Measurements from ENCODE around the gene THSD4.

THSD4 gene

DNA sequence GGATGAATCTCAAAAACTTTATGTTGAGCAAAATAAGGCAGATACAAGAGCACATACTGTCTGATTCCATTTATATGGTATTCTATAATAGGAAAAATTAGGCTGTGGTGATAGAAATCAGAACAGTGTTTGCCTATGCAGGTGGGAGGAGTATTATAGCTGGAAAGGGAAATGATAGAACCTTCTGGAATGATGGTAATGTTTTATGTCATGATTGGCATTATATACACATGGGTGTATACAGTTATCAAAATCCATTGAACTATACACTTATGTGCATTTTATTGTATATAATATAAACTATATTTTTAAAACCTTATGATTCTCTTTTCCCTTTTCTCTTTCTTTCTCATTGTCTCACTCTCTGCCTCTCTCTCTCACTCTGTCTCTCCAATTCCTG is 156.1 kb downstream of the THSD4 start:
- DNase-seq = no peak

DNA sequence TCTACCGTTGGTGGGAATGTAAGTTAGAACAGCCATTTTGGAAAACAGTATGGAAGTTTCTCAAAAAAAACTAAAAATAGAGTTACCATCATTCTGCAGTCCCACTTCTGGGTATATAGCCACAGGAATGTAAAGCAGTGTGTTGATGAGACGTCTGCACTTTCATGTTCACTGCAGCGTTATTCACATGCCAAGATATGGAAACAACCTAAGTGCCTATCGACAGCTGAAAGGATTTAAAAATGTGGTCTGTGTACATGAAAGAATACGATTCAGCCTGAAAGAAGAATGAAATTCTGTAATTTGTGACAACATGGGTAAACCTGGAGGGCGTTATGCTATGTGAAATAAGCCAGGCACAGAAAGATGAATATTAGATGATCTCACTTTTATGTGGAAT is 157.7 kb downstream of the THSD4 start:
- no peak for DNase-seq

- DNase-seq = no peak
These were observed 158.6 kb downstream of the THSD4 start for GRCh38 chr15:71273731-71274447.

DNA sequence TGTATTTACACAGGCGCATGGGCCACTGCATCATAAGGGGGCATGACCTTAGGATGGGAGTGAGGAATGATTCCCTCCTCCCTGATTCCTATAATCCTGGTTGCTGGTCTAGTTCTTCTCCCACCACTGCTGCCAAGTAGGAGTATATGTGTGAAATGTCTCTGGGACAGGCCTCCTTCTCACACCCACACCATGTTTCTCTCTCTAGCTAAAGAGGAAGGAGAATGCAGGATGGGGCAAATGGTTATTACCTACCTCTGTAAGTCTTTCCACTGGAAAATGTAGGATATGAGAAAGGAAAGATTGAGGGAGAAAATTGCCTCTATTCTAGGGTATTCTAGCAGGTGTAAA is 159.2 kb downstream of the THSD4 start:
- no peak for DNase-seq

DNA sequence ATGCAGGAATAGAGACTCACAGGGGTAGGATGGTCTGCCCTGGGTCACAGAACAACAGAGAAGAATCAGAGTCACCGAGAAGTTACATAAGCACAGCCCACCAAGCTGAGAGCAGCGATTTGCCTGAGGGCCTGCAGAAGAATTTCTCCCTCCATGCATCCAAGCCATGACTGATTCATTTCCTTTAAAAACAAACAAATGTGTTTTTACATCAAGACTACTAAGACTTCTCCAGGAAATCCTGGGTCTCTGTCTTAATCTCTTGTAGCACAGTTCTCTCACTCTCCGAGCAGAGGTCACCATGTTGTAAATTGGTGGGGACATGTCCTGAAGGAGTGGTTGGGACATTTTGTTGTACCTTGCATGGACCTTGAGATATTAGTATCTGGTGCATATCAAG is 159.8 kb downstream of the THSD4 start:
- DNase-seq = no peak

DNA sequence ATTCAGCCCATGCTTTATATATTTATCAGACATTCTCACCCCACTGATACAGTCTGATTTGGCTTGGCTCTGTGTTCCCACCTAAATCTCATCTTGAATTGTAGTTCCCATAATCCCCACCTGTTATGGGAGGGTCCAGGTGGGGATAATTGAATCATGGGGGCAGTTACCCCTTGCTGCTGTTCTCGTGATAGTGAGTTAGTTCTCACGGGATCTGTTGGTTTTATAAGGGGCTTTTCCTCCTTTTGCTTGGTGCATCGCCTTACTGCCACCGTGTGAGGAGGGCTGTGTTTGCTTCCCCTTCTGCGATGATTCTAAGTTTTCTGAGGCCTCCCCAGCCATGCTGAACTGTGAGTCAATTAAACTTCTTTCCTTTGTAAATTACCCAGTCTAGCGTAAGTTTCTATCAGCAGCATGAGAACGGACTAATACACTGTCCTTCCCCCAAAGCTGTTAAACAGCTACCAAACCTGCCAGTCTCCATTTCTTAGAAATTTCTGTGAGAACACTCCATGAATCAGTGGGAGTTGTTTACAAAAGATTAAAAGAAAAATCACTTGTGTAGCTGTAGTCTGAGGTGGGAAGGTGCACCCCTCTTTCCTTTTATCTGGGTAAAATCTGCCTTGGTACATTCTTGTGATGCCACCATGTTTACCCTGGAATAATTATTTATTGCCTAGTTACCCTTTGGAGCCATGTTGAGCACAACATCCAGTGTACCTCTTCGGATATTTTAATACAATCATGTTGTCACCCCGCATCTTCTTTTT is 160.5 kb downstream of the THSD4 start:
- DNase-seq = no peak

DNA sequence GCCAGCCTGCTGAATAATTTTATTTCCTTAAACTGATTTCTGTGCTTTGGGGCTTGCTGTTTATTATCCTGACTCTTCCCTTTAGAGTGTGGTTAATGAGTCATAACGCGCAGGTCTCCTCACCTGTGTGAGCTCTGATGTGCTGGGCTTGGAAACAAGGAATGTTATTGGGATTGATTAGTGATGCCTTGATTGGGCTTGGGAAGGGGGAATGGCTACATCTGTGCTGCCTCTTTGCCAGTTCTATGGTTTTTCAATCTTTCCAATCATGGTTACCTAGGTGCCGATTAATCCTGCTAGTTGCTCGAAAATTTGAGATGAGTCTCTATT is 161.0 kb downstream of the THSD4 start:
- DNase-seq = no peak

DNA sequence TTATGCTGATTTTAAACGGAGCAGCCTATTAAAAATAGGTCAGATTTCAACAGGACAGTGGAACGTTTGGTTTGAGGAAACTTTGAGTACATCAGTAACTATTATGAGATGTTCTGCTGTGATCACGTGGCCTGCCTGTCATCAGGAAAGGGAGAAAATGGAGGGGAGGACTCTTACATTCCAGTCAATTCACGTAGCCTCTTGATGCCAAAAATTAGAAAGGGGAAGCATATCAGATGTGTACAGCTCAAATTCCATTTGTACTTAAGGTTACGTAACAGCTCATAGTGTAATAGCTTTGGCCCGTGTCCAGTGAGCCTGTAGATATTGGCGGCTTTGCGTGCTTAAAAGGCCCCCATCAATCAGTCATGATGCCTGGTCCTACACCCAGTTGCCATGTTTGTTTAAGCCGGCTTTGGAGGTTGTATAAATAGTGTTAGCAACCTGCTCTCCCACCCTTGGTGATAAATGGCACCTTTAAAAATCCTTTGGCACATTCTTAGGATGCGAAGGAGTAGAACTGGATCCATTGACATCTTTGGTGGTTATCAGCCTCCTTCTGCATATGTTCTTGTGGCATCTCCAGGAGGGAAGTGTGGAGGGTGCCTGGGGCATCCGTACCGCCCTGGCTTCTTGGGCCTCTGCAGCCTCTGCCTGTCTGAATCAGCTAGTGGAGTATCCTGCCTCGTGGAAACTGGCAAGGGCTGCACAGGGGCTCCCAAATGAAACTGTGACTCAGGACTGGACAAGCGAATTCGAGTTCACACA is 163.9 kb downstream of the THSD4 start:
- no peak for DNase-seq

- no peak for DNase-seq
These were observed 164.5 kb downstream of the THSD4 start for GRCh38 chr15:71279757-71280141.

DNA sequence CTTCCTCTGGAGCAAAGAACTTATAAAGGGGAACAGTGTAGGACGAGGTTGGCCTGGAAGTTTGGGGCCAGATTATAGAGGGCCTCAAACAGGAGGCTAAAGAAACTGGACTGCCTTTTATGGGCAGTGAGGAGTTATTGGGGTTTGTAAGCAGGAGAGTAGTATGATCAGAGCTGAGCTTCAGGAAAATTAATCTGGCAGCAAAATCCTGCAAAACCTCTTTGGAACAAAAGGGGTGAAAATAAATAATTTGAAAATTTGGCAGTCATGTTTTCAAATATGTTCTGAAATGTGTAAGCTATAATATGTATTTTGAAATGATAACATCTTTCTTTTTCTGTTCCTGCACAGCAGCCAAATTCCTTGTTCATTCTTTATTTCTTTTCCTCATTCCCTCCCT is 164.9 kb downstream of the THSD4 start:
- DNase-seq = no peak

DNA sequence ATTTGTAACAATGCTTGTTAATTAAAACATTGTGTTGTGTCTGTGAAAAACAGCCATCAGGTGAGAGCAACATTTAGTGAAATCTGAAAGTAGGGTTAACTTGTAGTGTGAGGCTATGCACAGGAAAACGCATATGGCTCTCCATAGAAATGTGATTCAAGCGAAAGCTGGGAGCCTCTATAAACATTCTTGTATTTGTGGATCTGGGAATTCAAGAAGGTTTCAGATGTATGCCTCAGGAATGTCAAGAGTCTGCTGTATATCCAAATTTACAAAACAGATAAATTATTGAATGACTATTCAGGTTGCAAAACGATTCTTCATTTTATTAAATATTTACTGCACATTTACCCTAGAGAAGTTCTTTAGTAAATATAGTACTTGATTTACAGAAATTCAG is 166.0 kb downstream of the THSD4 start:
- DNase-seq = no peak

- DNase-seq = no peak
These were observed 166.8 kb downstream of the THSD4 start for GRCh38 chr15:71282076-71282475.

GRCh38 chr15:71288348-71288955 is 173.2 kb downstream of the THSD4 start:
- DNase-seq = no peak

DNA sequence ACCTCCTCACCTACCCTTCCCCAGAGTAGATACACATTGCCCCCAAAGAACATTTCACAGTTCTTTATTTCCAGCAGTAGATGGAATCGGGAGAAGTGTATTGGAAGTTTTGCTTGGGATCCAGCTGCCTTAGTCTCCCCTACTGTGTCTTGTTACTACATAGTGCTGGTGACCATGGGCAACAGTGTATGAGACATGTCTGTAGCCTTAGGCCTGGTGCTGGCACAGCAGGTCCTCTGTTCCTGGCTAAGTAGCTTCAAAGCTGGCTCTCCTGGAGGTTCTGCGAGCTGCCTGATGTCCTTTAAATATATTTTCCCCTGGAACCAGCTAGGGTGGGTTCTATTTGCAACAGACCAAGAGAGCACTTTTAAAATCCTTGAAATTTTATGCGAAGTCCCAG is 174.7 kb downstream of the THSD4 start:
- DNase-seq = no peak

DNA sequence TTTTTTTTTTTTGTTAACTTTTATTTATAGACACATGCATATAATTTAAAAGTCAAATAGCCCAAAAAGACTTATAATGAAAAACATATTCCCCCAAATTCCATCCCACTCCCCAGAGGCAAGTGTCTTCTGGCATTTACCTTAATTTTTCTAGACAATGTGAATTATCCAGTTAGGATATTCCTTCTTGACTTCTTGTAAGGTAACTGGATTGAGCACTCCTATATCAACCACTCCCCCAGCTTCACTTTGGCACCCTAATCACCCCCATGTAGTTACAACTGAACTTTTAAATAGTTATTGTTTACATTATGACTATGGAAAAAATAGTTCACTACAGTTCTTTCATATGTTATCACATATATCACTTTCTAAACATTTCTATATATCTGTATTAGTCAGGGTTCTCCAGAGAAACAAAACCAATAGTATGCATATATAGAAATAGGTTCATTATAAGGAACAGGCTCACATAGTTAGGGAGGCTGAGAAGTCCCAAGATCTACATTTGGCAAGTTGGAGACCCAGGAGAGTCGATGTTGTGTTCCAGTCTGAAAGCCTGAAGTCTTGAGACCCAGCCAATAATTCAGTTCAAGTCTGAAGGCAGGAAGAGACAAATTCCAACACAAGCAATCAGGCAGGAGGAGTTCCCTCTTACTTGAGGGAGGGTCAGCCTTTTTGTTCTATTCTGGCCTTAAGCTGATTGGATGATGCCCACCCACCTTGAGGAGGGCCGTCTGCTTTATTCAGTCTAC is 175.8 kb downstream of the THSD4 start:
- DNase-seq = no peak

DNA sequence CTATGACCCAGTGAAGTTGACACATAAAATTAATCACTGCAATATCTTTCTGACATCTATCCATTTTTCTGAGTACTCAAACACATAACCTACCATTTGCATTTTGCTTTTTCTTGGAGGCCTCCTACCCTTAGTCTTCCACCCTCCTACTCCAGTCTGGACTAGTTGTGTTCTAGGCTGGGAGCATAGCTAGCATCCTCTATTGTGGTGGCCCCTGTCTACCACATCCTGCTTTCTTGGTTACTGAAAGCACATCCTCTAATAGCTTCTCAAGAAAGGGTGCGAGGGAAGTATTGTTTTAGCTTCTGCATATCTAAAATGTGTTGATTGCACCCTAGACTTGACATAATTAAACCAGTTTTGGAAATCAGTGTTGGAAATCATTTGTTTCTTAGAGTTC is 176.5 kb downstream of the THSD4 start:
- DNase-seq = no peak

DNA sequence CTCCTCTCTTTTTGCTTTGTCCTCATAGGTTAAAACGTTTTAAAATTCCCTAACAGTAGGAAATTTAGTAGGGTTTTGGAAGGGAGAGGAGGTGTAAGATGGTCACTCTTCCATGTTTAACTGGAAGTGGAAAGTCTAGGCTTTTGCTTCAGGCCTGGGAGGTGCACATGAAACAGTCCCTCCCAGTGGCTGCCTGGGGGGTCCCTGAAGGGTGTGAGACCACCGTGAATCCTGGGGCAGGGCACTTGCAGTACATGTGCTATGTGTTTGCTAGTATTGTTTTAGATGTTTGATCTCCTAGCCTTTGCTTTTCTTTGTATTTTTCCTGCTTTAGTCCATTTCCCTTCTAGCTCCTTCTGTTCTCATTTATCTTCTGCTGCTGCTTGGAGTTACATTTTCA is 178.5 kb downstream of the THSD4 start:
- no peak for DNase-seq

GRCh38 chr15:71294251-71294910 is 179.1 kb downstream of the THSD4 start:
- no peak for DNase-seq

GRCh38 chr15:71294911-71295602 is 179.8 kb downstream of the THSD4 start:
- no peak for DNase-seq

DNA sequence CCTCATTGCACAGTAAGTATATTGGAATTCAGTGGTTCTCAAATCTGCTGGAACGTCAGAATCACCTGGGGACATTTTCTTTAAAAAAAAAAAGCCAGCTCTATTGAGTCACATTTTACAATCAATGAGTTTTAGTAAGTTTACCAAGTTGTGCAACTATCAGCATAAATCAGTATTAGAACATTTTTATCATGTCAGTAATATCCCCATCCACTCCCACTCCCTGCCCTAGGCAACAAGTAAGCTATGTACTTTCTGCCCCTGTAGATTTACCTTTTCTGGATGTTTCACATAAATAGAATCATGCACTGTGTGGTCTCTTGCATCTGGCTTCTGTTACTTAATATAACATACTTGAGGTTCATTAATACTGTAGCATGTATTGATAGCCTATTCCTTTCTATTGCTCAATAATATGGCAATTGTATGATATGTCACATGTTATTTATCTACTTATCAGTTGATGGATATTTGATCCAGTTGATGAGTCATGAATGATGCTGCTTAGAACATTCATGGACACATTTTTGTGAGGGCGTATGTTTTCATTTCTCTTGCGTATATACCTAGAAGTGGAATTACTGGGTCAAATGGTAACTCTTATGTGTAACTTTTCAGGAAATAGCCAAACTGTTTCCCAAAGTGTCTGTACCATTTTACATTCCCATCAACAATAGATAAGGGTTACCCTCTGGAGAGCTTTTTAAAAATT is 180.5 kb downstream of the THSD4 start:
- DNase-seq = no peak

- no peak for DNase-seq
These were observed 181.0 kb downstream of the THSD4 start for GRCh38 chr15:71296315-71296679.
